ENCODE measurements around the gene SYNGR3.

Gene SYNGR3

DNA sequence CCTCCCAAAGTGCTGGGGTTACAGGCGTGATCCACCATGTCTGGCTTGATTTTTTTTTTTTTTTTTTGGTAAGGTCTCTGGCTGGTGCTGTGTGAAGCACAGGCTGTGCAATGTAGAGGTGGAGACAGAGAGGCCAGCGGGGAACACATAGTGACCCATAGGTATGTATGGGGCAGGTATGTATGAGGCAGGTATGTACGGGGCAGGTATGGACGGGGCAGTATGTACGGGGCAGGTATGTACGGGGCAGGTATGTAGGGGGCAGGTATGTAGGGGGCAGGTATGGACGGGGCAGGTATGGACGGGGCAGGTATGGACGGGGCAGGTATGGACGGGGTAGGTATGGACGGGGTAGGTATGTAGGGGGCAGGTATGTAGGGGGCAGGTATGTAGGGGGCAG is 40.3 kb upstream of the SYNGR3 start:
- Histone ChIP-seq H3K27ac (ENCODE audit: low read depth, low read length) (no peak overlapping the region), H3F3A (ENCODE audit: insufficient read depth) (no peaks in the 10 kb centered on the region), H2AFZ (ENCODE audit: low read depth, low read length, severe bottlenecking) (no peak overlapping the region), H3K36me3 (ENCODE audit: low read length) (no peaks in the 10 kb centered on the region), H3K4me2 (ENCODE audit: low read depth, low read length, poor library complexity, severe bottlenecking) (no peak overlapping the region), H3K79me2 (ENCODE audit: insufficient read depth, low read length) (no peaks in the 10 kb centered on the region), H4K20me1 (ENCODE audit: low read depth, low read length) (no peaks in the 10 kb centered on the region), H3K9ac (ENCODE audit: low read length) (no peak overlapping the region), H3K9me3 (ENCODE audit: insufficient read depth, low read length) (no peaks in the 10 kb centered on the region), H3K4me3 (ENCODE audit: insufficient read depth, low read length, poor library complexity, severe bottlenecking) (no peak overlapping the region), H3K9me2 (replicated peaks; ENCODE audit: insufficient read depth, low read length) (no peaks in the 10 kb centered on the region), H3K27me3 (ENCODE audit: low read length) (no peaks in the 10 kb centered on the region)
- no peak for TF ChIP-seq EZH2phosphoT487 (conservative IDR thresholded peaks at IDR 0.05; ENCODE audit: low read length)
- no peak for TF ChIP-seq CTCF (IDR thresholded peaks at IDR 0.05; ENCODE audit: insufficient read depth, low read length, poor library complexity, severe bottlenecking)

GRCh38 chr16:1950047-1950446 is 39.7 kb upstream of the SYNGR3 start:
- no peaks in the 10 kb centered on the region for H3F3A ChIP-seq (ENCODE audit: insufficient read depth)

DNA sequence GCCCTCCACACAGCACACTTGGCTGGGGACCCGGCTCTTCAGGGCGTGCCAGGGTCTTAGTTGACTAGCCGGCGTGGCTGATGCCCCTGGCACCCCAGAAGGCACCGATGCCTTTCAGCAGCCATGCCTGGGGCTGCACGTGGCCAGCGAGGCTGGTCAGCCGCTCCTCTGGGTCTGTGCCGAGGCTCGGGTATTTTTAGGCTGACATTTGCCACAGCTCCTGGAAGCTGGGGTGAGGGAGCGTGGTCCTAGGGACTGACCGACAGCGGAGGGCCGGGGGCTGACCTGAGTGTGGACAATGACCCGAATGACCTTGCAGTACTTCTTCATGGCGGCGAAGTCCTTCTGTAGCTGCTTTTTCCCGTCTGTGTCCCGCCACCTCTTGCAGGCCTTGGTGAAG is 39.2 kb upstream of the SYNGR3 start:
- Histone ChIP-seq H3K9ac (ENCODE audit: low read length) (no peak overlapping the region), H3F3A (ENCODE audit: insufficient read depth) (no peaks in the 10 kb centered on the region), H3K36me3 (ENCODE audit: low read length) (no peaks in the 10 kb centered on the region), H4K20me1 (ENCODE audit: low read depth, low read length) (no peaks in the 10 kb centered on the region), H3K79me2 (ENCODE audit: insufficient read depth, low read length) (no peaks in the 10 kb centered on the region), H3K9me2 (replicated peaks; ENCODE audit: insufficient read depth, low read length) (no peaks in the 10 kb centered on the region), H3K4me2 (ENCODE audit: low read depth, low read length, poor library complexity, severe bottlenecking) (no peak overlapping the region), H3K9me3 (ENCODE audit: insufficient read depth, low read length) (no peaks in the 10 kb centered on the region), H3K27me3 (ENCODE audit: low read length) (no peaks in the 10 kb centered on the region), H3K4me3 (ENCODE audit: insufficient read depth, low read length, poor library complexity, severe bottlenecking) (no peak overlapping the region), H3K27ac (ENCODE audit: low read depth, low read length) (no peak overlapping the region), H2AFZ (ENCODE audit: low read depth, low read length, severe bottlenecking) (no peak overlapping the region)
- TF ChIP-seq EZH2phosphoT487 (conservative IDR thresholded peaks at IDR 0.05; ENCODE audit: low read length): no peak
- TF ChIP-seq CTCF (IDR thresholded peaks at IDR 0.05; ENCODE audit: insufficient read depth, low read length, poor library complexity, severe bottlenecking): no peak

More at GRCh38 chr16:1950047-1950446, 39.7 kb upstream of the SYNGR3 start:
- H3K79me2 ChIP-seq (ENCODE audit: insufficient read depth, low read length): no peaks in the 10 kb centered on the region
- H4K20me1 ChIP-seq (ENCODE audit: low read depth, low read length): no peaks in the 10 kb centered on the region
- TF ChIP-seq CTCF (IDR thresholded peaks at IDR 0.05; ENCODE audit: insufficient read depth, low read length, poor library complexity, severe bottlenecking) (no peak), EZH2phosphoT487 (conservative IDR thresholded peaks at IDR 0.05; ENCODE audit: low read length) (no peak)
- no peaks in the 10 kb centered on the region for H3K27me3 ChIP-seq (ENCODE audit: low read length)
- no peak overlapping the region for H3K27ac ChIP-seq (ENCODE audit: low read depth, low read length)
- no peak overlapping the region for H3K4me2 ChIP-seq (ENCODE audit: low read depth, low read length, poor library complexity, severe bottlenecking)
- H3K36me3 ChIP-seq (ENCODE audit: low read length): no peaks in the 10 kb centered on the region
- no peak overlapping the region for H2AFZ ChIP-seq (ENCODE audit: low read depth, low read length, severe bottlenecking)
- no peak overlapping the region for H3K4me3 ChIP-seq (ENCODE audit: insufficient read depth, low read length, poor library complexity, severe bottlenecking)
- H3K9me2 ChIP-seq (replicated peaks; ENCODE audit: insufficient read depth, low read length): no peaks in the 10 kb centered on the region
- H3K9ac ChIP-seq (ENCODE audit: low read length): no peak overlapping the region
- no peaks in the 10 kb centered on the region for H3K9me3 ChIP-seq (ENCODE audit: insufficient read depth, low read length)

Measured in SU-DHL-6 (cell line).